ENCODE data around the gene ARID4B.

DNA sequence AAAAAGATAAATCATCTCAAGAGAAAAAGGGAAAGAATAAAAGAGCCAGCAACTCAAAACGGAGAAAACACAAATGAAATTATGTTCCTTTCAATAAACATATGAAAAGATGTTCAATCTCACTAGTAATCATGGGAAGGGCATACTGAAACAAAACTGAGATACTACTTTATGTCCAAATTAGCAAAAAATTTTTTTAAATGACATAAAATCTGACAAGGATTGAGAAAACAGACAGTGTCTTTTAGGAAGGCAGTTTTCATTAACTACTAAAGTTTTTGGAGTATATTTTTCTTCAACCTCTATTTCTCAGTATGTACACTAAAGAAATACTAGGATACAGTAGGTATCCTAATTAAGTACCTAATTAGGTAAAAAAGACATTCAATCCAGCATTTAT lies 73.3 kb downstream of the ARID4B start:
- TF ChIP-seq CTCF (IDR thresholded peaks at IDR 0.05) (no peak), EP300 (IDR thresholded peaks at IDR 0.05) (no peak), POLR2A (IDR thresholded peaks at IDR 0.05) (no peak)
